SK-N-SH (cell line): ENCODE data around the gene NANS. TPM values are rescaled to one million over a fixed set of nuclear protein-coding genes. Genes with fewer than 3 reads are reported as not detected.

Experiments
- CTCF ChIA-PET: fragments of 300-600, 350-600 bp; formaldehyde crosslinking; extraction: SDS; loops from one replicate; lab custom pipeline; 2021; lab: Yijun Ruan, JAX
- POLR2A ChIA-PET: fragments of 350-600 bp; sonication (Branson Sonifier 250); formaldehyde crosslinking; extraction: SDS; loops from one replicate; lab custom pipeline; 2020; ENCODE audit warnings: antibody characterized with exemption, inconsistent platforms; lab: Yijun Ruan, JAX
- DNase-seq: peaks from one replicate; pipeline ENCODE4 v3.0.0; 2012
- H2AFZ ChIP-seq: fragments of 200-600 bp; sonication (generic); 2 replicates; pipeline ENCODE4 v1.8.1; 2016; ENCODE audit warnings: antibody characterized with exemption, mild to moderate bottlenecking, low read depth
- H3F3A ChIP-seq: fragments of 200-600 bp; sonication (generic); replicated peaks from 2 replicates; pipeline ENCODE3; 2016; ENCODE audit warnings: antibody characterized with exemption, mild to moderate bottlenecking; ENCODE audit not compliant: insufficient read depth
- H3K27ac ChIP-seq, 2 experiments: fragments of 200-500 bp in 1 of 2; fragments of 200-600 bp in 1 of 2; sonication (Bioruptor generic) in 1 of 2; sonication (generic), shearing (Covaris generic) in 1 of 2; 2 replicates each; pipeline versions ENCODE4 v1.5.1 to v1.6.1; 2014 to 2016; ENCODE audit warnings: low read depth in 2 of 2, inconsistent platforms in 1 of 2, low read length in 1 of 2, mild to moderate bottlenecking in 1 of 2, mixed read lengths in 1 of 2
- H3K27me3 ChIP-seq: fragments of 200-600 bp; sonication (generic), shearing (Covaris generic); 2 replicates; pipeline ENCODE4 v1.6.1; 2016; ENCODE audit warnings: mixed run types; ENCODE audit not compliant: insufficient read depth
- H3K36me3 ChIP-seq, 2 experiments: fragments of 200-500 bp in 1 of 2; fragments of 200-600 bp in 1 of 2; sonication (Bioruptor generic) in 1 of 2; sonication (generic) in 1 of 2; replicated peaks in 1 of 2; 2 replicates each; pipeline versions ENCODE3 to v1.5.1; 2014 to 2016; ENCODE audit warnings: low read length in 1 of 2, mild to moderate bottlenecking in 1 of 2; ENCODE audit not compliant: insufficient read depth in 2 of 2, control insufficient read depth in 1 of 2
- H3K4me1 ChIP-seq, 2 experiments: fragments of 200-500 bp in 1 of 2; fragments of 200-600 bp in 1 of 2; sonication (Bioruptor generic) in 1 of 2; sonication (generic), shearing (Covaris generic) in 1 of 2; 2 replicates each; pipeline versions ENCODE4 v1.5.1 to v1.6.1; 2014 to 2016; ENCODE audit warnings: low read depth in 1 of 2, low read length in 1 of 2, mixed run types in 1 of 2; ENCODE audit not compliant: insufficient read depth in 2 of 2, control insufficient read depth in 1 of 2
- H3K4me2 ChIP-seq: fragments of 200-600 bp; sonication (generic), shearing (Covaris generic); 2 replicates; pipeline ENCODE4 v1.6.1; 2017; ENCODE audit warnings: mixed run types
- H3K4me3 ChIP-seq, 2 experiments: fragments of 200-500 bp in 1 of 2; fragments of 200-600 bp in 1 of 2; sonication (Bioruptor generic) in 1 of 2; sonication (generic), shearing (Covaris generic) in 1 of 2; 2 replicates each; pipeline versions ENCODE4 v1.5.1 to v1.8.1; 2014 to 2016; ENCODE audit warnings: low read depth in 2 of 2, inconsistent platforms in 1 of 2, low read length in 1 of 2, mild to moderate bottlenecking in 1 of 2, mixed read lengths in 1 of 2, moderate library complexity in 1 of 2
- H3K79me2 ChIP-seq: fragments of 200-600 bp; sonication (generic); 2 replicates; pipeline ENCODE4 v1.8.1; 2017; ENCODE audit warnings: mild to moderate bottlenecking; ENCODE audit not compliant: insufficient read depth
- H3K9ac ChIP-seq: fragments of 200-600 bp; sonication (generic); 2 replicates; pipeline ENCODE4 v1.6.1; 2017; ENCODE audit warnings: mixed run types
- H3K9me2 ChIP-seq: fragments of 200-600 bp; sonication (generic); 2 replicates; pipeline ENCODE4 v1.6.1; 2017; ENCODE audit warnings: mixed run types
- H3K9me3 ChIP-seq: fragments of 200-600 bp; sonication (generic); 2 replicates; pipeline ENCODE4 v1.6.1; 2017; ENCODE audit warnings: mixed run types, mild to moderate bottlenecking, moderate library complexity
- H4K20me1 ChIP-seq: fragments of 200-600 bp; sonication (generic); 2 replicates; pipeline ENCODE4 v1.6.1; 2017; ENCODE audit warnings: mild to moderate bottlenecking, mixed run types; ENCODE audit not compliant: insufficient read depth
- CHD2 ChIP-seq: fragments of 150-350 bp; IDR thresholded peaks from 2 replicates; pipeline ENCODE4 v1.6.1; 2018; ENCODE audit warnings: low read length; ENCODE audit not compliant: partially characterized antibody
- EP300 ChIP-seq, 2 experiments: IDR thresholded peaks; 2 replicates each; pipeline versions ENCODE4 v1.4.0 to v1.6.1; 2012; ENCODE audit warnings: borderline replicate concordance in 1 of 2, low read depth in 1 of 2, low read length in 1 of 2
- FOSL2 ChIP-seq: IDR thresholded peaks from 2 replicates; pipeline ENCODE4 v1.4.0; 2012; ENCODE audit warnings: low read depth, mild to moderate bottlenecking, moderate library complexity, borderline replicate concordance
- FOXM1 ChIP-seq: IDR thresholded peaks from 2 replicates; pipeline ENCODE4 v1.4.0; 2012; ENCODE audit warnings: low read depth, mild to moderate bottlenecking
- IRF3 ChIP-seq: fragments of 150-350 bp; IDR thresholded peaks from 2 replicates; pipeline ENCODE4 v1.6.1; 2016; ENCODE audit warnings: mild to moderate bottlenecking, low read depth, low read length
- RCOR1 ChIP-seq: fragments of 150-350 bp; IDR thresholded peaks from 2 replicates; pipeline ENCODE4 v1.6.1; 2017; ENCODE audit warnings: antibody characterized with exemption, low read length
- REST ChIP-seq: IDR thresholded peaks from 2 replicates; pipeline ENCODE4 v1.6.1; 2012; ENCODE audit warnings: mild to moderate bottlenecking, low read depth, low read length, moderate library complexity
- TAF1 ChIP-seq: IDR thresholded peaks from 2 replicates; pipeline ENCODE4 v1.6.1; 2012; ENCODE audit warnings: low read depth, mild to moderate bottlenecking, low read length, moderate library complexity, borderline replicate concordance
- TCF12 ChIP-seq: IDR thresholded peaks from 2 replicates; pipeline ENCODE4 v1.4.0; 2012
- TEAD4 ChIP-seq: IDR thresholded peaks from 2 replicates; pipeline ENCODE4 v1.4.0; 2012; ENCODE audit warnings: mild to moderate bottlenecking, borderline replicate concordance; ENCODE audit not compliant: insufficient read depth
- YY1 ChIP-seq: IDR thresholded peaks from 2 replicates; pipeline ENCODE4 v1.4.0; 2012; ENCODE audit warnings: low read depth, mild to moderate bottlenecking
- WGBS: methylation state at CpG from one replicate; pipeline ENCODE4 v1.1.6; 2017; ENCODE audit warnings: low lambda C conversion rate; 5-methylcytosine and 5-hydroxymethylcytosine counted together
- polyA plus RNA-seq, 3 experiments: library from polyadenylated mRNA; depleted of rRNA; stranded (reverse); fragments of >200 nt; gene quantifications; 2 replicates each; pipeline ENCODE4 v1.2.3, GENCODE V29; 2012

Gene NANS
- polyA plus RNA-seq, 1 of the 3 experiments (the other 2 are of a cell fraction): 61.3 TPM

- TF ChIP-seq REST (no peak), TEAD4 (no peak), YY1 (no peak), FOXM1 (no peak), RCOR1 (no peak)
These were observed 9.7 kb downstream of the NANS start (continued) for GRCh38 chr9:98066235-98066634.

- Histone ChIP-seq H3K9ac (no peak overlapping the region), H4K20me1 (0 out of 2 replicates have a peak, but pooled peaks cover 3% of the 10 kb centered on the region), H3K27ac (no peak overlapping the region), H3K79me2 (peaks cover 16% of the 10 kb centered on the region; the same call in 1 of the 2 replicates), H2AFZ (no peak overlapping the region), H3K4me2 (no peak overlapping the region), H3K4me1 (no peaks in the 10 kb centered on the region), H3K36me3 (peaks cover 11 to 22% of the 10 kb centered on the region in 2 experiments), H3K4me3 (no peak overlapping the region), H3F3A (peaks cover 2% of the 10 kb centered on the region), H3K9me2 (no peaks in the 10 kb centered on the region), H3K9me3 (no peaks in the 10 kb centered on the region), H3K27me3 (no peaks in the 10 kb centered on the region)
- no peak for DNase-seq
- ChIA-PET CTCF (interaction anchor here (1.0 to 1.7 kb wide), 2 partner anchors 126 to 196 kb away, joined by 4 to 5 read pairs; no protein-coding TSS in a partner anchor), POLR2A (no interaction called here)
- TF ChIP-seq YY1 (no peak), FOSL2 (no peak), TAF1 (no peak), CHD2 (no peak), IRF3 (no peak), TCF12 (no peak), EP300 (IDR thresholded peaks at IDR 0.05; ENCODE audit: borderline replicate concordance in 1 of 2, low read depth in 1 of 2, low read length in 1 of 2) (no peak)
- WGBS: 93% methylated on average over 2 of the region's 2 CpGs
These were observed 10.7 kb downstream of the NANS start for GRCh38 chr9:98067184-98067583.
